HL-60 (cell line): ENCODE results near the gene CIB4.

Source experiments
- CTCF ChIP-seq: IDR thresholded peaks from one replicate; pipeline ENCODE4 v1.5.1; 2011; ENCODE audit warnings: low read length, control low read depth, inconsistent platforms; ENCODE audit not compliant: insufficient read depth
- GABPA ChIP-seq: IDR thresholded peaks from 2 replicates; pipeline ENCODE4 v1.6.1; 2012; ENCODE audit warnings: low read depth
- POLR2AphosphoS5 ChIP-seq: IDR thresholded peaks from 2 replicates; pipeline ENCODE4 v1.6.1; 2012; ENCODE audit warnings: low read depth
- REST ChIP-seq: IDR thresholded peaks from 2 replicates; pipeline ENCODE4 v1.6.1; 2012; ENCODE audit warnings: low read depth; ENCODE audit not compliant: insufficient replicate concordance

- TF ChIP-seq CTCF (no peak), POLR2AphosphoS5 (no peak), GABPA (no peak), REST (no peak)
Observed at GRCh38 chr2:26598996-26599373, 42.2 kb downstream of the CIB4 start.
